Panc1 (cell line): ENCODE measurements around the gene KAT6B.

Source experiments
- CTCF ChIP-seq: fragments of 450-650 bp; IDR thresholded peaks from 2 replicates; pipeline ENCODE4 v1.5.1; 2017; ENCODE audit warnings: mild to moderate bottlenecking
- POLR2AphosphoS5 ChIP-seq: IDR thresholded peaks from 2 replicates; pipeline ENCODE4 v1.6.1; 2012; ENCODE audit warnings: mild to moderate bottlenecking, low read depth, low read length, moderate library complexity
- REST ChIP-seq, 2 experiments: IDR thresholded peaks; 2 replicates each; pipeline ENCODE4 v1.6.1; 2011 to 2012; ENCODE audit warnings: low read depth in 2 of 2, control low read depth in 1 of 2, low read length in 1 of 2, mild to moderate bottlenecking in 1 of 2, moderate library complexity in 1 of 2; ENCODE audit not compliant: insufficient read depth in 1 of 2
- SIN3A ChIP-seq: IDR thresholded peaks from 2 replicates; pipeline ENCODE4 v1.6.1; 2012; ENCODE audit warnings: low read depth, mild to moderate bottlenecking, low read length, moderate library complexity, borderline replicate concordance; ENCODE audit not compliant: insufficient read depth

- TF ChIP-seq CTCF (no peak), POLR2AphosphoS5 (no peak), REST (IDR thresholded peaks at IDR 0.05; ENCODE audit: insufficient read depth in 1 of 2, low read depth in 2 of 2, low read length in 1 of 2) (no peak), SIN3A (no peak)
These were observed 195.2 kb downstream of the KAT6B start for GRCh38 chr10:75021379-75022249.
